Lung (tissue), 12 donors: ENCODE data around the gene FOXC2. TPM values are rescaled to one million over a fixed set of nuclear protein-coding genes. Genes with fewer than 3 reads are reported as not detected.

ENCODE experiments used
- ATAC-seq: fragments of 200-7000 bp; cut with Tn5 transposase; one replicate; pipeline ENCODE4 v1.9.1; 2020; ENCODE audit warnings: moderate number of reproducible peaks; ENCODE audit not compliant: insufficient read depth, low FRiP score
- DNase-seq, 3 donors: peaks; one replicate each; pipeline ENCODE4 v3.0.0-alpha.2; 2013 to 2017
- H3K27ac ChIP-seq, 2 donors: one replicate each; pipeline ENCODE4 v1.5.1; 2013; ENCODE audit warnings: mild to moderate bottlenecking in 2 of 2, moderate library complexity in 2 of 2, control low read depth in 1 of 2, inconsistent platforms in 1 of 2, low read depth in 1 of 2, low read length in 1 of 2
- H3K27me3 ChIP-seq, 3 donors: one replicate each; pipeline ENCODE4 v1.5.1; 2013; ENCODE audit warnings: low read length in 2 of 3; ENCODE audit not compliant: control insufficient read depth in 3 of 3, insufficient read depth in 3 of 3
- H3K36me3 ChIP-seq, 4 donors: one replicate each; pipeline ENCODE4 v1.5.1; 2013; ENCODE audit warnings: low read length in 4 of 4, mild to moderate bottlenecking in 1 of 4, moderate library complexity in 1 of 4; ENCODE audit not compliant: control insufficient read depth in 4 of 4, insufficient read depth in 4 of 4
- H3K4me1 ChIP-seq, 5 donors: one replicate each; pipeline ENCODE4 v1.5.1; 2013; ENCODE audit warnings: low read length in 5 of 5, mild to moderate bottlenecking in 2 of 5, moderate library complexity in 1 of 5; ENCODE audit not compliant: control insufficient read depth in 5 of 5, insufficient read depth in 5 of 5
- H3K4me3 ChIP-seq: one replicate; pipeline ENCODE4 v1.5.1; 2013; ENCODE audit warnings: mild to moderate bottlenecking, control low read depth, moderate library complexity
- H3K9ac ChIP-seq, 2 donors: one replicate each; pipeline ENCODE4 v1.5.1; 2013; ENCODE audit warnings: low read length in 2 of 2, control low read depth in 1 of 2; ENCODE audit not compliant: insufficient read depth in 1 of 2
- H3K9me3 ChIP-seq, 4 donors: one replicate each; pipeline ENCODE4 v1.5.1; 2013; ENCODE audit warnings: low read length in 3 of 4, mild to moderate bottlenecking in 1 of 4, moderate library complexity in 1 of 4; ENCODE audit not compliant: control insufficient read depth in 4 of 4, insufficient read depth in 3 of 4
- CTCF ChIP-seq: IDR thresholded peaks from 2 replicates; pipeline ENCODE4 v1.5.1; 2012; ENCODE audit warnings: mild to moderate bottlenecking; ENCODE audit errors: control extremely low read depth, extremely low read depth
- WGBS, 2 donors: extraction: QIAGEN DNeasy Blood & Tissue Kit; methylation state at CpG; one replicate each; pipeline ENCODE4 v1.1.7; 2013; 5-methylcytosine and 5-hydroxymethylcytosine counted together
- polyA plus RNA-seq, 2 donors: library from polyadenylated mRNA; stranded (reverse); fragments of 200-250 nt; gene quantifications; one replicate each; pipeline ENCODE4 v1.2.1, GENCODE V29; 2013
- total RNA-seq, 2 donors: library from RNA; depleted of rRNA in 1 of 2; stranded (reverse); fragments of >200 nt in 1 of 2; gene quantifications; one replicate each; pipeline ENCODE4 v1.2.1, GENCODE V29; 2014 to 2021
- donor health status: control.
- donor health status: control.
- donor health status: Bipolar disorder and iron deficiency.
- donor health status: healthy.
- donor health status: DM: yes; HTN: yes; CAD: no.

The FOXC2 gene
- total and polyA plus RNA-seq, 4 donors: 0.37 to 2.7 (median 0.63) TPM

DNA sequence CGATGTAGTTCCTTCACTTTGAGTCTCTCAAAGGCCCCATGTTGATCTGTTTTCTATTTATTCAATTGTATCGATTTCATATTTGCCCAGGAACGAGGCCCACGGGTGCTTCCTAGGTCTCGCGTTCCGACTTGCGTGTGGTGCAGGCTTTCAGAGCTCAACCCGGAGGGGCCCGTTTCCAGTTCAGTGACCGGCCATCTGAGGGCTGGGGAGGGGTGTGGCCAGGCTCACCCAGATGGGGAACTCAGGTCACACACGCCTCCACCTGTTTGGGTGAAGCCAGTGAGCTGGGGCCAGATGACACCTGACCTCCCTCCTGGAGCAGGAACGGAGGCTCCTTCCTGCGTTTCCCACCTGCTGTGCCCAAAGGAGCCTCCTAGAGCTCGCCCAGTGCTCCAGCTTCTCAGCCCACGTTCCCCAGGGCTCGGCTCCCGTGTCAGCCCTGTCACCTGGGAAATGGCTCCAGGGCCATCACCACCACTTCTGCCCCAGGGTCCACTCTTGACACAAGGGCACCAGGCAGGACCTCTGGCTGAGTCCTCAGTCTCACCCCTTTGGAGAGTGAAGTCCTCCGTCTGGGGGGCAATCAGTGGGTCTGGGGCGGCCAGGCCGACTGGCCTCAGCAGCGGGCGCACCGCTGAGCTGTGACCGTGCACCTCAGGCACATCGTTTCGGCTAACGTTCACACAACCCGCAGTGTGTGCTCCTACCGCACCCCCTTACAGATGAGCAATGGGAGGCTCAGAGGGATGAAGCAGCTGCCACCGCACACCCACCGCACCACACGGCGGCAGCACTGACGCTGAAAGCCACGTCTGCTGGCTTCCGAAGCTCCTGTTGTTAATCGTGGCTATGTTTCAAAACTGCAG, 38.3 kb upstream of the FOXC2 start:
- ATAC-seq (no peak), DNase-seq (no peak)
- TF ChIP-seq CTCF: no peak
- Histone ChIP-seq H3K4me1 (peaks cover 0 to 17% (median 8%) of the 10 kb centered on the region in 5 donors), H3K9ac (no peak overlapping the region), H3K4me3 (no peak overlapping the region), H3K27me3 (no peaks in the 10 kb centered on the region), H3K9me3 (no peaks in the 10 kb centered on the region), H3K36me3 (peaks cover 0 to 7% (median 0%) of the 10 kb centered on the region in 4 donors), H3K27ac (no peak overlapping the region)
- WGBS, 2 donors: 93 to 96% methylated on average over 38 of the region's 38 CpGs

GRCh38 chr16:86529160-86529559, 37.5 kb upstream of the FOXC2 start:
- no peaks in the 10 kb centered on the region for H3K9me3 ChIP-seq
- H3K27me3 ChIP-seq: no peaks in the 10 kb centered on the region
- WGBS, 2 donors: 83 to 94% methylated on average over 8 of the region's 8 CpGs
- H3K9ac ChIP-seq: no peak overlapping the region
- H3K36me3 ChIP-seq: peaks cover 0 to 12% (median 0%) of the 10 kb centered on the region in 4 donors
- no peak for TF ChIP-seq CTCF
- peaks cover 0 to 17% (median 8%) of the 10 kb centered on the region in 5 donors for H3K4me1 ChIP-seq
- no peak overlapping the region for H3K27ac ChIP-seq
- no peak overlapping the region for H3K4me3 ChIP-seq
- DNase-seq (no peak), ATAC-seq (no peak)

DNA sequence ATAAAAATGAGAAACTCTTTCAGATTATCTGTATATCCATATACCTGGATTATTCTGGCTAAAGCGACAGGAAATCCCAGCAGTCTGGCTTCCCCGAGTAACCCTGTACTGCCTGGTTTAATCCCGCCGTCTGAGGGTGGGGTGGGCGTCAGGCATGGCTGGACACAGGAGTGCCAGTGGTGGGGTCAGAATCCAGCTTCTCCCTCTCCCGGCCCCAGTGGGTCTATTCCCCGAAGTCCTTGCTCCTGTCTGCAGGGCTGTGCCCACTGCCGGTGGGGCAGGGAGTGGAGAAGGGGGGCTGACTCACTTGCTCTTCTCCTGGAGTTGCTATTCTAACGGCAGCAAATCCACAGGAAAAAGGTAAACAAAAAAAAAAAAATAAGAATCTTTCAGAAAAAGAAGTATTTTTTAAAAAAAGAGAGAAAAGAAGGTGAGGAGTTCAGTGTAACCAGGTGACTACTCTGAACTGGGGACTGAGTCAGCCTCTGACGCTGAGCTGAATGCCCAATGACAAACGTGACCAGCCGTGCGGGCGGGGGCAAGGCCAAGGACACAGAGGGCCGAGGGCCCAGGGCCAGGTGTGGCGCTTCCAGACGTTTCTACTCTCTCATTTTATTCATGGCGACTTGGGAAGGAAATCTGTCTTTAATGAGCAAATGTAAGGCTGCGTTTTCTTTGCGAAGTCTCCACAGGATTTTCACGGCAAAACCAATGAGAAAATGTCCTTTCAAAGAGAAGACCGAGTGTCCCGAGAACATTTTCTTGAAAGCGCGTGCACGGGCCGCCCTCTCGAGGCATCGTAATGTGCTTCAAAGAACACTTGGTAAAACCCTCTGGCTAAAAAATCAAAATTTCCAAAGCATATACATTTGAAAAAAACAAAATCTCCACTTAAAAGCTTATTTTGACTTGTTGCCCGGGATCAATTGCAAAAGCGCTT, 36.1 kb upstream of the FOXC2 start:
- no peaks in the 10 kb centered on the region for H3K27me3 ChIP-seq
- H3K9ac ChIP-seq: peak overlapping the region in 1 of 2 donors; percentile 42
- 86 to 91% methylated on average over 31 of the region's 31 CpGs for WGBS, 2 donors
- peaks cover 0 to 17% (median 8%) of the 10 kb centered on the region in 5 donors for H3K4me1 ChIP-seq
- peaks cover 0 to 12% (median 0%) of the 10 kb centered on the region in 4 donors for H3K36me3 ChIP-seq
- no peak for ATAC-seq
- H3K27ac ChIP-seq: no peak overlapping the region
- TF ChIP-seq CTCF: no peak
- no peak overlapping the region for H3K4me3 ChIP-seq
- no peak for DNase-seq
- no peaks in the 10 kb centered on the region for H3K9me3 ChIP-seq
